Loucy (cell line): ENCODE results near the gene CXorf65.

Source experiments
- EZH2phosphoT487 ChIP-seq: fragments of 200-600 bp; IDR thresholded peaks from 2 replicates; pipeline ENCODE4 v1.6.1; 2018; ENCODE audit warnings: antibody characterized with exemption, mild to moderate bottlenecking, moderate library complexity, borderline replicate concordance
- TF ChIP-seq, protein P1 (sequence below): fragments of 200-600 bp; sonication (generic); conservative IDR thresholded peaks from 2 replicates; pipeline ENCODE4 v1.5.1; 2014; ENCODE audit warnings: mild to moderate bottlenecking, antibody characterized with exemption, low read length

DNA sequence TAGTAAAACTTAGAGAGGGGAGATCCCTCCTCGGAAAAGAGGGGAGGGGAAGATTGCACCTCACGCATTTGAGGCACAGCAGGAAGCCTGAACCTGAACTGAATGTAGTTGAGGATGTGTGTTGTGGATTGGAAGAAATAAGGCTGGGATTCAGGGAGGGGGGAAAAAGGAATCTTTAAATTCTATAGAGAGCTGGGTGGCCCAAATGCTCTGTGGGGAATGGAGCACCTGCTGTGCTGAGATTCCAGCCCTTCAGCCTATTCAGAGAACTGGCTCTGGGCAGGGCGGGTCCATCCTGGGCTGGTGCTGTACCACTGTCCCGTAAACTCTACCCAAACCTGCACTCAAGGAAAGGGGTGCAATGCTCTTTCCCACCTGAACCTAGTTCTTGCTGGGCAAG lies 6.8 kb downstream of the CXorf65 start:
- TF ChIP-seq, protein P1, sequence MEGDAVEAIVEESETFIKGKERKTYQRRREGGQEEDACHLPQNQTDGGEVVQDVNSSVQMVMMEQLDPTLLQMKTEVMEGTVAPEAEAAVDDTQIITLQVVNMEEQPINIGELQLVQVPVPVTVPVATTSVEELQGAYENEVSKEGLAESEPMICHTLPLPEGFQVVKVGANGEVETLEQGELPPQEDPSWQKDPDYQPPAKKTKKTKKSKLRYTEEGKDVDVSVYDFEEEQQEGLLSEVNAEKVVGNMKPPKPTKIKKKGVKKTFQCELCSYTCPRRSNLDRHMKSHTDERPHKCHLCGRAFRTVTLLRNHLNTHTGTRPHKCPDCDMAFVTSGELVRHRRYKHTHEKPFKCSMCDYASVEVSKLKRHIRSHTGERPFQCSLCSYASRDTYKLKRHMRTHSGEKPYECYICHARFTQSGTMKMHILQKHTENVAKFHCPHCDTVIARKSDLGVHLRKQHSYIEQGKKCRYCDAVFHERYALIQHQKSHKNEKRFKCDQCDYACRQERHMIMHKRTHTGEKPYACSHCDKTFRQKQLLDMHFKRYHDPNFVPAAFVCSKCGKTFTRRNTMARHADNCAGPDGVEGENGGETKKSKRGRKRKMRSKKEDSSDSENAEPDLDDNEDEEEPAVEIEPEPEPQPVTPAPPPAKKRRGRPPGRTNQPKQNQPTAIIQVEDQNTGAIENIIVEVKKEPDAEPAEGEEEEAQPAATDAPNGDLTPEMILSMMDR = no peak
- no peak for TF ChIP-seq EZH2phosphoT487
